ENCODE measurements around the gene KANSL1L.

DNA sequence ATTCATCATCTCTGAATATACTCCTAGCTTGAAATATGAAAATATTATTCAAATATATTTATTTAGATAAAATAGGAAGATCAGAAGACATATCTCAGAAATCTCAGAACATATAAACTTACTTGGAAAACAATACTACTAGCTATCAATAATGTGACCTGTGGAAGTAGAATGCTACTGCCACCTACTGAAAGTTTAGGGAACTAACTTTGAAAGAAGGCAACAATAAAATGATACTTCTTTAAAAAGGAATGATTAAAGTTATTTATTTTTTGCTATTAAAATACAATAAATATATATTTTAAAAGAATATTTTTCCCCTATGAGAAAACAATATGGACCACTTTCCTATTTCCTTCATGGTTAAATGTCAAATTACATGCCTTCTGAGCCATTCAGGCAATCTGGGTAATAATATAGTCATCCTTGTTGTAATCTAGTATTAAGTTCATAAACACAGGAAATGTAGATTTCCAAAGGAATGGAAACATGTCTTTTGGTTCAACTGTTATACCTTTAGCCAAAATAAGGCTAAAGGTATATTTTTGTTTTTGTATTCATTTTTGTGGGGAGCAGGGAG is 28.1 kb upstream of the KANSL1L start:
- TF ChIP-seq CTCF (conservative IDR thresholded peaks at IDR 0.05; ENCODE audit: low read depth in 2 of 2) (peak in 1 of 2 experiments; percentile 75; a peak in 3 of 4 replicates), EZH2phosphoT487 (IDR thresholded peaks at IDR 0.05; ENCODE audit: unreplicated experiment) (no peak), CREB1 (CRISPR knock-in tag; IDR thresholded peaks at IDR 0.05; ENCODE audit: low read depth) (no peak)
